Astrocyte of the cerebellum (primary cell): ENCODE measurements around the gene MUC5B.
"Not testable (repeated sequence)": the region's sequence is repeated elsewhere in the genome, so short reads cannot be mapped to it uniquely, and the experiment has no call there.

ENCODE experiments used
- DNase-seq: peaks from one replicate; pipeline ENCODE4 v3.0.0-alpha.2; 2011; ENCODE audit warnings: low read depth
- H3K4me3 ChIP-seq: 2 replicates; pipeline ENCODE4 v1.5.1; 2011; ENCODE audit warnings: mild to moderate bottlenecking, low read depth, low read length, moderate library complexity
- in situ Hi-C: cut with HindIII; loops from 2 replicates; pipeline ENCODE4 v1.10.0; 2017; ENCODE audit warnings: low sequenced_read_pairs
- TF ChIP-seq, protein P1 (sequence below): IDR thresholded peaks from 2 replicates; pipeline ENCODE4 v1.5.1; 2012; ENCODE audit warnings: low read length, low read depth, moderate library complexity, mild to moderate bottlenecking; ENCODE audit errors: missing control alignments

The MUC5B gene

DNA sequence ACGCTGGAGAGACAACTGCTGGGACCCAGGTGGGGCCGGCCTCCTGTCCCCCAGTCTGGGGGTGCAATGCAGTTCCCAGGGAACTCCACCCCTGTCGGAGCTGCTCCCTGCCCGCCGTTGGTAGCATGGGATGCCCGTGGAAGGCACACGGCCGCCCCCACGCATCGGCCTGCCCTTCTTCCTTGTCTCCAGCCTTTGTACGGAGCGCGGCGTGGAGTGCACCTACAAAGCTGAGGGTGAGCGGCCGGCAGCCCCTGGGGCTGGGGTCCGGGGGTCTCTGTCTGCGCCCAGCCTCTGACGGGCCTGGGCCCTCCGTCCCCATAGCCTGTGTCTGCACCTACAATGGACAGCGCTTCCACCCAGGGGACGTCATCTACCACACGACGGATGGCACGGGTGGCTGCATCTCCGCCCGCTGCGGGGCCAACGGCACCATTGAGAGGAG is 41.9 kb upstream of the MUC5B start:
- no peak for DNase-seq
- H3K4me3 ChIP-seq, result no peak overlapping the region
- TF ChIP-seq, protein P1, sequence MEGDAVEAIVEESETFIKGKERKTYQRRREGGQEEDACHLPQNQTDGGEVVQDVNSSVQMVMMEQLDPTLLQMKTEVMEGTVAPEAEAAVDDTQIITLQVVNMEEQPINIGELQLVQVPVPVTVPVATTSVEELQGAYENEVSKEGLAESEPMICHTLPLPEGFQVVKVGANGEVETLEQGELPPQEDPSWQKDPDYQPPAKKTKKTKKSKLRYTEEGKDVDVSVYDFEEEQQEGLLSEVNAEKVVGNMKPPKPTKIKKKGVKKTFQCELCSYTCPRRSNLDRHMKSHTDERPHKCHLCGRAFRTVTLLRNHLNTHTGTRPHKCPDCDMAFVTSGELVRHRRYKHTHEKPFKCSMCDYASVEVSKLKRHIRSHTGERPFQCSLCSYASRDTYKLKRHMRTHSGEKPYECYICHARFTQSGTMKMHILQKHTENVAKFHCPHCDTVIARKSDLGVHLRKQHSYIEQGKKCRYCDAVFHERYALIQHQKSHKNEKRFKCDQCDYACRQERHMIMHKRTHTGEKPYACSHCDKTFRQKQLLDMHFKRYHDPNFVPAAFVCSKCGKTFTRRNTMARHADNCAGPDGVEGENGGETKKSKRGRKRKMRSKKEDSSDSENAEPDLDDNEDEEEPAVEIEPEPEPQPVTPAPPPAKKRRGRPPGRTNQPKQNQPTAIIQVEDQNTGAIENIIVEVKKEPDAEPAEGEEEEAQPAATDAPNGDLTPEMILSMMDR, result no peak
- in situ Hi-C loops, result no loop called here

DNA sequence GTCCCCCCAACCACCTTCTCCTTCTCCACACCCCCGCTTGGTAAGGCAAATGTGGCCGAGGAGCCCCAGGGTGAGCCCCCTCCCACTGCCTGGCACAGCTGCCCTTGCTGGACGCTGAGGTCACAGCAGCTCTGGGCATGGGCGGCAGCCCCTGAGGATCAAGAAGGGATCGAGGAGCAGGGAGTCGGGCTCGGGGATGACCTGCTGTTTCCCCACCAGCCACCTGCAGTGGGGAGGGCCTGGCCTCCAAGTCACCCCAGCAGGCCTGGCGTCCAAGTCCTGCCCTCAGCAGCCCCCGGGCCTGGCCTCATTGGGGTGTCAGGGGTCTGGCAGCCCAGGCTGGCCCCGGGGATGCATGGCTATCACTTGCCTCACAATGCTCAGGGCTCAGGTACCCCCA is 41.4 kb upstream of the MUC5B start:
- no peak for DNase-seq
- H3K4me3 ChIP-seq, result no peak overlapping the region
- TF ChIP-seq, protein P1, result no peak
- in situ Hi-C loops, result no loop called here

DNA sequence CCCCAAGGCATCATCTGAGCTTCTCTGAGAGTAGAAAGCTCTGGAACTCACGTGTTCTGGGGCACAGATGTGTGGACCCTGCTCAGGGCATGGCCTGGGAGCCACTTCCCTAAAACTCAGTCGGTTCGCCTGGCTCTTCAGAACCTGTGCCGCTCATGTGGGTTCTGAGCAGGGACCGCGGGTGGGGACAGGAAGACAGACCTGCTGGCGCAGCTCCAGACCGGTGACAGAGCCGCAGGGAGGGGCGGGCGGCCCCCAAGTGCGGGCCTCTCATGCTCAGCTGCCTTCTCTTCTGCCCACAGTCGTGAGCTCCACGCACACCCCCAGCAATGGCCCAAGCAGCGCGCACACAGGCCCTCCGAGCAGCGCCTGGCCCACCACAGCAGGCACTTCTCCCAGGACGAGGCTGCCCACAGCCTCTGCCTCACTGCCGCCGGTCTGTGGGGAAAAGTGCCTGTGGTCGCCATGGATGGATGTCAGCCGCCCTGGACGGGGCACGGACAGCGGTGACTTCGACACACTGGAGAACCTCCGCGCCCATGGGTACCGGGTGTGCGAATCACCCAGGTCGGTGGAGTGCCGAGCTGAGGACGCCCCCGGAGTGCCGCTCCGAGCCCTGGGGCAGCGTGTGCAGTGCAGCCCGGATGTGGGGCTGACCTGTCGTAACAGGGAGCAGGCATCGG is 40.9 kb upstream of the MUC5B start:
- in situ Hi-C loops, result no loop called here
- TF ChIP-seq, protein P1, result no peak
- no peak for DNase-seq
- no peak overlapping the region for H3K4me3 ChIP-seq

DNA sequence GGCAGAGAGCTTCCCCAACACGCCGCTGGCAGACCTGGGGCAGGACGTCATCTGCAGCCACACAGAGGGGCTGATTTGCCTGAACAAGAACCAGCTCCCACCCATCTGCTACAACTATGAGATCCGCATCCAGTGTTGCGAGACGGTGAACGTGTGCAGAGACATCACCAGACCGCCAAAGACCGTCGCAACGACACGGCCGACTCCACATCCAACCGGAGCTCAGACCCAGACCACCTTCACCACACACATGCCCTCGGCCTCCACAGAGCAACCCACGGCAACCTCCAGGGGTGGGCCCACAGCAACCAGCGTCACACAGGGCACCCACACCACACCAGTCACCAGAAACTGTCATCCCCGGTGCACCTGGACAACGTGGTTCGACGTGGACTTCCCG is 38.7 kb upstream of the MUC5B start:
- DNase-seq, in situ Hi-C loops, H3K4me3 ChIP-seq: not testable (repeated sequence)

DNA sequence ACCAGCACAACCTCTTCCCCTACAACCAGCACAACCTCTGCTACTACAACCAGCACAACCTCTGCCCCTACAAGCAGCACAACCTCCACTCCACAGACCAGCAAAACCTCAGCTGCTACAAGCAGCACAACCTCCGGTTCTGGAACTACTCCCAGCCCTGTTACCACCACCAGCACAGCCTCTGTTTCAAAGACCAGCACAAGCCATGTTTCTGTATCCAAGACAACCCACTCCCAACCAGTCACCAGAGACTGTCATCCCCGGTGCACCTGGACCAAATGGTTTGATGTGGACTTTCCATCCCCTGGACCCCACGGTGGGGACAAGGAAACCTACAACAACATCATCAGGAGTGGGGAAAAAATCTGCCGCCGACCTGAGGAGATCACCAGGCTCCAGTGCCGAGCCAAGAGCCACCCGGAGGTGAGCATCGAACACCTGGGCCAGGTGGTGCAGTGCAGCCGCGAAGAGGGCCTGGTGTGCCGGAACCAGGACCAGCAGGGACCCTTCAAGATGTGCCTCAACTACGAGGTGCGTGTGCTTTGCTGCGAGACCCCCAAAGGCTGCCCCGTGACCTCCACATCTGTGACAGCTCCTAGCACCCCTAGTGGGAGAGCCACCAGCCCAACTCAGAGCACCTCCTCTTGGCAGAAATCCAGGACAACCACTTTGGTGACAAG is 34.3 kb upstream of the MUC5B start:
- H3K4me3 ChIP-seq, DNase-seq, in situ Hi-C loops: not testable (repeated sequence)

DNA sequence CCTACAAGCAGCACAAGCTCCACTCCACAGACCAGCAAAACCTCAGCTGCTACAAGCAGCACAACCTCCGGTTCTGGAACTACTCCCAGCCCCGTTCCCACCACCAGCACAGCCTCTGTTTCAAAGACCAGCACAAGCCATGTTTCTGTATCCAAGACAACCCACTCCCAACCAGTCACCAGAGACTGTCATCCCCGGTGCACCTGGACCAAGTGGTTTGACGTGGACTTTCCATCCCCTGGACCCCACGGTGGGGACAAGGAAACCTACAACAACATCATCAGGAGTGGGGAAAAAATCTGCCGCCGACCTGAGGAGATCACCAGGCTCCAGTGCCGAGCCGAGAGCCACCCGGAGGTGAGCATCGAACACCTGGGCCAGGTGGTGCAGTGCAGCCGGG is 33.0 kb upstream of the MUC5B start:
- H3K4me3 ChIP-seq, DNase-seq, in situ Hi-C loops: not testable (repeated sequence)

DNA sequence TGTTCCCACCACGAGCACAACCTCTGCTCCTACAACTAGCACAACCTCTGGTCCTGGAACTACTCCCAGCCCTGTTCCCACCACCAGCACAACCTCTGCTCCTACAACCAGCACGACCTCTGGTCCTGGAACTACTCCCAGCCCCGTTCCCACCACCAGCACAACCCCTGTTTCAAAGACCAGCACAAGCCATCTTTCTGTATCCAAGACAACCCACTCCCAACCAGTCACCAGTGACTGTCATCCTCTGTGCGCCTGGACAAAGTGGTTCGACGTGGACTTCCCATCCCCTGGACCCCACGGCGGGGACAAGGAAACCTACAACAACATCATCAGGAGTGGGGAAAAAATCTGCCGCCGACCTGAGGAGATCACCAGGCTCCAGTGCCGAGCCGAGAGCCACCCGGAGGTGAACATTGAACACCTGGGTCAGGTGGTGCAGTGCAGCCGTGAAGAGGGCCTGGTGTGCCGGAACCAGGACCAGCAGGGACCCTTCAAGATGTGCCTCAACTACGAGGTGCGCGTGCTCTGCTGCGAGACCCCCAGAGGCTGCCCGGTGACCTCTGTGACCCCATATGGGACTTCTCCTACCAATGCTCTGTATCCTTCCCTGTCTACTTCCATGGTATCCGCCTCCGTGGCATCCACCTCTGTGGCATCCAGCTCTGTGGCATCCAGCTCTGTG is 30.9 kb upstream of the MUC5B start:
- H3K4me3 ChIP-seq, in situ Hi-C loops, DNase-seq: not testable (repeated sequence)

DNA sequence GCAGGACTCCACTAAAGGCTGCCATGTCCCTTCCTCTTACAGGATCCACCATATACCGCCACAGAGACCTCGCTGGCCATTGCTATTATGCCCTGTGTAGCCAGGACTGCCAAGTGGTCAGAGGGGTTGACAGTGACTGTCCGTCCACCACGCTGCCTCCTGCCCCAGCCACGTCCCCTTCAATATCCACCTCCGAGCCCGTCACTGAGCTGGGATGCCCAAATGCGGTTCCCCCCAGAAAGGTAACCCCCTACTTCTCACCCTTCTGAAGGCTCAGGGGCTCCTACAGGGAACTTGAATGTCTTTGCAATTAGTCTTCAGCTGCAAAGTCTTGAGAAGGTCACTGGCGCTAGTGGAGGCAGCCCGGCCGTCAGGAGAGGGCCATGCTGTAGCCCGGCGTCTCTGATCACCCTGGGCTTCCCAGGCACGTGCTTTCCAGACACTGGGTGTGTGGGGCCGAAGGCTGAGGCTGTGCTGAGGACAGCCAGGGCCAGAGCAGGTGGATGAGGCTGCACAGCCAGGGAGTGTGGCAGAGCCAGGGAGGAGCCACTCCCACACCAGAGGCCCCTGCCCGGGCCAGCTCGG is 30.0 kb upstream of the MUC5B start:
- TF ChIP-seq, protein P1, result no peak
- H3K4me3 ChIP-seq, result no peak overlapping the region
- no peak for DNase-seq
- in situ Hi-C loops, result no loop called here
